DMS 273 treated with DMSO at 0.1 percent for 48 hours (cell line): ENCODE measurements around the gene IFT22.
"Not testable (repeated sequence)": the region's sequence is repeated elsewhere in the genome, so short reads cannot be mapped to it uniquely, and the experiment has no call there.

Experiments
- DNase-seq: peaks from one replicate; lab custom pipeline; 2025; lab: John Stamatoyannopoulos, UW

The IFT22 gene

GRCh38 chr7:101277155-101277554, 44.5 kb downstream of the IFT22 start:
- no peak for DNase-seq

- no peak for DNase-seq
These were observed 48.4 kb downstream of the IFT22 start for GRCh38 chr7:101273206-101273605.

GRCh38 chr7:101271021-101271420, 50.6 kb downstream of the IFT22 start:
- no peak for DNase-seq

GRCh38 chr7:101269664-101270063, 51.9 kb downstream of the IFT22 start:
- no peak for DNase-seq

- no peak for DNase-seq
These were observed 55.7 kb downstream of the IFT22 start for GRCh38 chr7:101265622-101266516.

GRCh38 chr7:101264102-101264706, 57.4 kb downstream of the IFT22 start:
- DNase-seq = not testable (repeated sequence)
